Umbilical cord (tissue), 2 donors: ENCODE measurements around the gene NTN4. TPM values are rescaled to one million over a fixed set of nuclear protein-coding genes. Genes with fewer than 3 reads are reported as not detected.
"Not testable (repeated sequence)": the region's sequence is repeated elsewhere in the genome, so short reads cannot be mapped to it uniquely, and the experiment has no call there.

Source experiments
- DNase-seq: peaks from one replicate; pipeline ENCODE4 v3.0.0-alpha.2; 2015; ENCODE audit warnings: low spot score
- total RNA-seq: library from RNA; depleted of rRNA; stranded (reverse); fragments of >200 nt; gene quantifications from one replicate; pipeline ENCODE4 v1.2.3, GENCODE V29; 2014; ENCODE audit warnings: low replicate concordance; ENCODE audit not compliant: insufficient read depth

The NTN4 gene
- total RNA-seq, result 11.1 TPM

DNA sequence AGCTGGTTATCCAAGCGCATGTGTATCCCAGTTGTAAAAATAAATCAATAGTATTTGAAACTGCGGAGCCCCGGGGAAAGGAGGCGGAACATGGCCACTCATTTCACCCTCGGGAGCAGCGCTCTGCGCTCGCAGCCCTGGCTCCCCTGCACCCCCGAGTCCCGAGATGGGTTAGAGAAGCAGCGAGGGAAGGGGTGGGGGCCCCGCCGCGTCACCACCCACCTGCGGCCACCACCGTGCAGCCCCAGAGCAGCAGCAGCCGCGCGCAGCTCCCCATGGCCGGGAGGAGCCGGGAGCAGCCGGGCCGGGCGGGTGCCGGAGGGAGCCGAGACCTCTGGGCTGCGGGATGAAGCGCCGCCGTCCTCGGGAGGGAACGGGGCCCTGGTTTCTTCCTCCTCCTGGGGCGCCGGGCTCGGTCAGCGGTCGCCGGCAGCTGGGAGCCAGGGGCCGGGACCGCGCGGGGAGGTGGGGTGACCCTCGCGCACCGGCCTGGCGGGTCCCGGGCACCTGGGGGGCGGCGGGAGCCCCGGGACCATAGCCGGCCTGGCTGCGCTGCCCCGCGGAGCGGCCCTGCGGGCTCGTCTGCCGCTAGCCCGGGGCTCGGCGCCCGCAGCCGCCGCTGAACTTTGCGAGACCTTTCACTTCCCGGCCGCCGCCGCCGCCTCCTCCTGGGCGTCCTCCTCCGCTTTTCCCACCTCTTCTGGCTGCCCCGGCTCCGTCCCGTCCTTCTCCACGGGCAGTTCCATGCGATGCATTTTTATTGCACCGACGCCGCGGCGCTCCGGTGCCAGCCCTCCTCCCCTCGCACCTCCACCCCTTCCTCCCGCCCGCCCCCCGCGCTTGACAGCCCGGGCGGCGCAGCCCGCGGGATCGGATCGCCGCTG is at the start of gene NTN4:
TSS of gene NTN4 (minus strand) at position 732 of the 884 bp plus-strand sequence. CDS start at position 277, 455 bp downstream.
- DNase-seq, result no peak

- DNase-seq, result peak; percentile 34
Observed at GRCh38 chr12:95838125-95838524, 47.6 kb upstream of the NTN4 start.

- no peak for DNase-seq
Observed at GRCh38 chr12:95837240-95838038, 46.9 kb upstream of the NTN4 start.

GRCh38 chr12:95836630-95837239 is 46.2 kb upstream of the NTN4 start:
- peak; percentile 20 for DNase-seq

DNA sequence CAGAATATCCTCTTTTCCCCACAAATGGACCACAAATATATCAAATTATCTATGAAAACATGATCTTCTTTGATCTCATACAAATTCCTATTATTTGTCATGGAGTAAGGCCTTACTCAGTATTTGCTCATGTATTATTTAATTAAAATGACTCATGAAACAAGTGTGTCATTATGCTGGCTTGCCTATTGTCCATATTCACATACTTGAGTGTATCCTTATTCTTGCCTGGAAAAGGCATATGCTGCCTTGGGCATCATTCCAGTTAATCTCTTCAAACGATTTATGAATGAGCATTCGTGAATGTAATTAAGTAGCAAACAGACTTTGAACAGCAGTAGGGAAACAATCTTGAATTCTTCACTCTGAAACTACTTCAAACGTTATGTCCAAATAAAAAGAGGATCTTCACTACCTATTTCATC is 45.6 kb upstream of the NTN4 start:
- no peak for DNase-seq

DNA sequence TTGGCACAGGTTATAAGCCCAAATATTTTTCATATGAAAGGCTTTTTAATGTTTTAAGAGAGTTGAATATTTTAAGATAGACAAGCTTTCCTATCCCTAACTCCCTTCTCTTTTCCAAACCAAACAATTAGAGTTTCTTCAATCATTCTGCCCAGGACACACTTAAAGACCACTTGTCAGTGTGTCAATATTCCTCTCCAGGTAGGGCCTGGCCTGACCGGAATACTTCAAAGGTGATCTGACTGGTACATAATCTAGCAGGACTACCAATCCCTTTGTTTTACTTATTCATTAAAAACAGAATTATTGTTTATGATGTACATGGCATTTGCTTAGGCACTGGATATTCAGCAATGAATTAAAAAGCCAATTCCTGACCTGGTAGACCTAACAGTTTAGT is 44.0 kb upstream of the NTN4 start:
- DNase-seq, result no peak

GRCh38 chr12:95830335-95831089 is 39.9 kb upstream of the NTN4 start:
- DNase-seq, result no peak

- DNase-seq, result peak; percentile 8
Observed at GRCh38 chr12:95829395-95829794, 38.8 kb upstream of the NTN4 start.

GRCh38 chr12:95820096-95820703 is 29.6 kb upstream of the NTN4 start:
- peak; percentile 31 for DNase-seq

DNA sequence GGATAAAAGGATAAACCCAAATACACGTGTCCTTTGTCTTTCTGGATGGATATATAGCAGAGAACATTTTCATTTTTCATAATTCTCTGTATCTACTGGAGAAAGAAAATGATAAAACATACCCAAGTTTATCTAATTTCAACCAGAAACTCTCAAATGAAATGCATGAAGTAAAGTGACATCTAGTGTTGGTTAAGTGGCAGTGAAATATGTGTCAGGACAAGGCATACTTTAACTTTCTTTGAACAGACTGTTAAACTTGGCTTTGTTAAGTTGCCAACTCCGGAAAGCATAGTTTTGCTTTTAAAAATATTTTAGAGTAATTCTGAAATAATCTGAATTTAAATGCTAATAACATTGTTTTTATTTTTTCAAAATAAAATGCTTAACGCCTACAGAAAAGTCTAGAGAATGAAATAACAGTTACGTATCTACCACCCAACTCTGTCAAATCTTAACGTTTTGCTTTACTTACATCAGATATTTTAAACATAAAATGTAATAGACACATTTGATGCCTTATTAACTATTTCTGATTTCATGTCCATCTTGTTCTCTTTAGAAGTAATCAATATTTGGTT is 25.2 kb upstream of the NTN4 start:
- peak; percentile 32 for DNase-seq

DNA sequence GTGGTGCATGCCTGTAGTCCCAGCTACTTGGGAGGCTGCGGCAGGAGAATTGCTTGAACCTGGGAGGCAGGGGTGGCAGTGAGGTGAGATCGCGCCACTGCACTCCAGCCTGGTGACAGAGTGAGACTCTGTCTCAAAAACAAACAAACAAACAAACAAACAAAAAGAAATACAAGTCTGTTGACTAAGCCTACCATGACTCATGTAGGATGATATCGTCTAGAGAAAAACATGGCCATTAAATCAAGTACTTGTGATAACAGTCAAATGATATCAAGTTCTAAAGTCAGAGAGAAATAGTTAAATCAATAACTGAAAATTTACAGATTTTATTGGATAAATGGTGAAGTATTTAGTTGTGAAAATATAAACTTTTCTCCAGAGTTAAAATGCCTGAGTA is 21.6 kb upstream of the NTN4 start:
- not testable (repeated sequence) for DNase-seq

GRCh38 chr12:95810411-95810810 is 19.8 kb upstream of the NTN4 start:
- DNase-seq, result peak; percentile 45

GRCh38 chr12:95809000-95809680 is 18.6 kb upstream of the NTN4 start:
- DNase-seq, result no peak

- no peak for DNase-seq
Observed at GRCh38 chr12:95808146-95808545, 17.6 kb upstream of the NTN4 start.

DNA sequence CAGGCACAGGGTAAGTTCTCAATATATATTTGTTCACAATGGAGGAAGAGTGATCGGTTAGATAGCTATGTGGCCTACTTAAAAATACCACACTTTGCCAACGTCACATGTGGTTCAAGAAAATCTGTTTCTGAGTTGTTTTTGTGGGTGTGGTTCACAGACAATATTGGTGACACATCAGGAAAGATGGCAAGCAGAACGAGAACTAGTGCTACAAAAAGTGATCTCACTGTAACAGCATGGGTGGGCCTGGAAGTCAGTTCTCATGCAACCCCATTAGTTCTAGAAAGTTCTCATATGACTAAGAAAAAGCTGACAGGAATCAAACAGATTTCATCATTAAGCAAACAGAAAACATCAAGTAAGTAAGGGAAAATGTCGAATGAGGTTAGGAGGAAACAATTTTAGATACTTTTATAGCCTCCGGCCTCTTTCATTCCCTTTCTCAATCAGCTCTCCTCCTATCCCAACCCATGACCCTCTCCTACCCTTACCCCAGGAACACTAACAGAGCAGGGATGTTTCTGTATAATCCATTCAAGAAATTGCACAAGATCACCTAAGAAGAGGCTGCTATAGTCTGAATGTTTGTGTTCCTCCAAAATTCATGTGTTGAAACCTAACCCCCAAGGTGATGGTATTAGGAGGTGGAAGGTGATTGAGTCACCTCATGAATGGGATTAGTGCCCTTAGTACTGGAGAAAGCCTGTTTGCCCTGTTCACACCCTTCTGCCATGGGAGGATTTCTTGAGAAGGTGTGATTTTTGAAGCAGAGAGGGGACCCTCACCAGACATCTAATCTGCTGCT is 15.5 kb upstream of the NTN4 start:
- no peak for DNase-seq

GRCh38 chr12:95804291-95804690 is 13.7 kb upstream of the NTN4 start:
- no peak for DNase-seq

- DNase-seq, result no peak
Observed at GRCh38 chr12:95803817-95804216, 13.3 kb upstream of the NTN4 start.

GRCh38 chr12:95802482-95803270 is 12.1 kb upstream of the NTN4 start:
- DNase-seq, result no peak
